ENCODE measurements around the gene BEX1. TPM values are rescaled to one million over a fixed set of nuclear protein-coding genes. Genes with fewer than 3 reads are reported as not detected.

Gene BEX1
- total and polyA plus RNA-seq, 2 experiments from 2014 or later, result 60.6 to 72.2 TPM

GRCh38 chrX:103098488-103098887, 34.5 kb upstream of the BEX1 start:
- Histone ChIP-seq H3K4me2 (no peak overlapping the region), H3K9me3 (ENCODE audit: low read depth) (no peaks in the 10 kb centered on the region), H4K20me1 (ENCODE audit: insufficient read depth, poor library complexity, severe bottlenecking) (no peaks in the 10 kb centered on the region), H3K79me2 (no peaks in the 10 kb centered on the region), H3K27ac (no peak overlapping the region), H3K9me2 (replicated peaks; ENCODE audit: insufficient read depth) (no peaks in the 10 kb centered on the region), H3K4me3 (no peak overlapping the region), H2AFZ (no peak overlapping the region), H3K4me1 (ENCODE audit: insufficient read depth) (no peaks in the 10 kb centered on the region), H3K27me3 (no peaks in the 10 kb centered on the region), H3K36me3 (replicated peaks; ENCODE audit: insufficient read depth, low read depth) (no peaks in the 10 kb centered on the region)
- WGBS (ENCODE audit: low lambda C conversion rate, missing lambda C conversion rate), result 38% methylated on average over 2 of the region's 2 CpGs
- no peak for TF ChIP-seq EZH2phosphoT487 (IDR thresholded peaks at IDR 0.05; ENCODE audit: low read depth, severe bottlenecking, unreplicated experiment)
- no peak for TF ChIP-seq EZH2 (IDR thresholded peaks at IDR 0.05; ENCODE audit: borderline replicate concordance)
- TF ChIP-seq CTCF (IDR thresholded peaks at IDR 0.05; ENCODE audit: poor library complexity), result no peak
- no peak for DNase-seq (ENCODE audit: low spot score)

GRCh38 chrX:103092942-103093341, 29.0 kb upstream of the BEX1 start, which contains the start of gene NXF3:
Gene NXF3, minus strand, starts transcription at chrX:103093143. Its CDS starts 120 bp downstream, at chrX:103093023.
- H3K79me2 ChIP-seq, result no peaks in the 10 kb centered on the region
- 82% methylated on average over 5 of the region's 5 CpGs for WGBS (ENCODE audit: low lambda C conversion rate, missing lambda C conversion rate)
- no peak within 1 kb of the TSS for H3K4me3 ChIP-seq
- no peaks in the 10 kb centered on the region for H3K27me3 ChIP-seq
- H3K27ac ChIP-seq, result no peak within 1 kb of the TSS
- no peaks in the 10 kb centered on the region for H3K9me2 ChIP-seq (replicated peaks; ENCODE audit: insufficient read depth)
- no peaks in the 10 kb centered on the region for H3K4me1 ChIP-seq (ENCODE audit: insufficient read depth)
- TF ChIP-seq EZH2phosphoT487 (IDR thresholded peaks at IDR 0.05; ENCODE audit: low read depth, severe bottlenecking, unreplicated experiment), result no peak
- TF ChIP-seq EZH2 (IDR thresholded peaks at IDR 0.05; ENCODE audit: borderline replicate concordance), result no peak
- H3K9me3 ChIP-seq (ENCODE audit: low read depth), result no peaks in the 10 kb centered on the region
- no peak within 1 kb of the TSS for H2AFZ ChIP-seq
- DNase-seq (ENCODE audit: low spot score), result no peak
- H4K20me1 ChIP-seq (ENCODE audit: insufficient read depth, poor library complexity, severe bottlenecking), result no peaks in the 10 kb centered on the region
- no peaks in the 10 kb centered on the region for H3K36me3 ChIP-seq (replicated peaks; ENCODE audit: insufficient read depth, low read depth)
- no peak within 1 kb of the TSS for H3K4me2 ChIP-seq

GRCh38 chrX:103081051-103081450, 17.1 kb upstream of the BEX1 start:
- DNase-seq (ENCODE audit: low spot score), result no peak
- H3K4me2 ChIP-seq, result no peak overlapping the region
- no peak for TF ChIP-seq EZH2phosphoT487 (IDR thresholded peaks at IDR 0.05; ENCODE audit: low read depth, severe bottlenecking, unreplicated experiment)
- TF ChIP-seq EZH2 (IDR thresholded peaks at IDR 0.05; ENCODE audit: borderline replicate concordance), result no peak
- no peak for TF ChIP-seq CTCF (IDR thresholded peaks at IDR 0.05; ENCODE audit: poor library complexity)
- no peaks in the 10 kb centered on the region for H3K36me3 ChIP-seq (replicated peaks; ENCODE audit: insufficient read depth, low read depth)
- H3K9me2 ChIP-seq (replicated peaks; ENCODE audit: insufficient read depth), result no peaks in the 10 kb centered on the region
- no peak overlapping the region for H2AFZ ChIP-seq
- no peaks in the 10 kb centered on the region for H3K9me3 ChIP-seq (ENCODE audit: low read depth)
- no peak overlapping the region for H3K4me3 ChIP-seq
- no peak overlapping the region for H3K27ac ChIP-seq
- no peaks in the 10 kb centered on the region for H3K79me2 ChIP-seq
- 74% methylated on average over 4 of the region's 6 CpGs for WGBS (ENCODE audit: low lambda C conversion rate, missing lambda C conversion rate)
- H4K20me1 ChIP-seq (ENCODE audit: insufficient read depth, poor library complexity, severe bottlenecking), result no peaks in the 10 kb centered on the region
- no peaks in the 10 kb centered on the region for H3K4me1 ChIP-seq (ENCODE audit: insufficient read depth)
- no peaks in the 10 kb centered on the region for H3K27me3 ChIP-seq

- Histone ChIP-seq H3K27ac (no peak overlapping the region), H4K20me1 (ENCODE audit: insufficient read depth, poor library complexity, severe bottlenecking) (no peaks in the 10 kb centered on the region), H3K27me3 (no peaks in the 10 kb centered on the region), H3K36me3 (replicated peaks; ENCODE audit: insufficient read depth, low read depth) (no peaks in the 10 kb centered on the region), H3K4me3 (no peak overlapping the region), H3K9me3 (ENCODE audit: low read depth) (no peaks in the 10 kb centered on the region), H2AFZ (no peak overlapping the region), H3K4me1 (ENCODE audit: insufficient read depth) (no peaks in the 10 kb centered on the region), H3K4me2 (no peak overlapping the region), H3K79me2 (no peaks in the 10 kb centered on the region), H3K9me2 (replicated peaks; ENCODE audit: insufficient read depth) (no peaks in the 10 kb centered on the region)
- WGBS (ENCODE audit: low lambda C conversion rate, missing lambda C conversion rate), result 45% methylated on average over 5 of the region's 5 CpGs
- TF ChIP-seq EZH2 (IDR thresholded peaks at IDR 0.05; ENCODE audit: borderline replicate concordance) (no peak), CTCF (IDR thresholded peaks at IDR 0.05; ENCODE audit: poor library complexity) (no peak), EZH2phosphoT487 (IDR thresholded peaks at IDR 0.05; ENCODE audit: low read depth, severe bottlenecking, unreplicated experiment) (no peak)
- DNase-seq (ENCODE audit: low spot score), result no peak
These were observed 9.5 kb upstream of the BEX1 start for GRCh38 chrX:103073467-103073866.

Data from hepatocyte (in vitro differentiated cells).